Muscle layer of duodenum (tissue), 2 donors: ENCODE data around the gene HSPA1A.
A peak's percentile ranks its signal among the peaks of the same experiment; 100 is the strongest.
"Not testable (repeated sequence)": the region's sequence is repeated elsewhere in the genome, so short reads cannot be mapped to it uniquely, and the experiment has no call there.

ENCODE experiments used
- H3K27ac ChIP-seq: one replicate; pipeline ENCODE4 v1.7.0; 2013; ENCODE audit warnings: mild to moderate bottlenecking, low read length
- H3K27me3 ChIP-seq: one replicate; pipeline ENCODE4 v1.7.0; 2013; ENCODE audit warnings: low read depth, mild to moderate bottlenecking, control low read depth, low read length
- H3K36me3 ChIP-seq, 2 donors: one replicate each; pipeline ENCODE4 v1.7.0; 2013; ENCODE audit warnings: low read length in 2 of 2, control low read depth in 1 of 2, mild to moderate bottlenecking in 1 of 2; ENCODE audit not compliant: insufficient read depth in 2 of 2, control insufficient read depth in 1 of 2
- H3K4me1 ChIP-seq, 2 donors: one replicate each; pipeline ENCODE4 v1.7.0; 2013; ENCODE audit warnings: low read length in 2 of 2, mild to moderate bottlenecking in 2 of 2, control low read depth in 1 of 2, moderate library complexity in 1 of 2; ENCODE audit not compliant: insufficient read depth in 2 of 2, control insufficient read depth in 1 of 2
- H3K4me3 ChIP-seq, 2 donors: one replicate each; pipeline ENCODE4 v1.7.0; 2013; ENCODE audit warnings: low read length in 2 of 2, low read depth in 1 of 2, mild to moderate bottlenecking in 1 of 2
- H3K9me3 ChIP-seq, 2 donors: one replicate each; pipeline ENCODE4 v1.7.0; 2013; ENCODE audit warnings: low read length in 2 of 2, control low read depth in 1 of 2, mild to moderate bottlenecking in 1 of 2; ENCODE audit not compliant: control insufficient read depth in 1 of 2
- donor health status: healthy.

The HSPA1A gene

DNA sequence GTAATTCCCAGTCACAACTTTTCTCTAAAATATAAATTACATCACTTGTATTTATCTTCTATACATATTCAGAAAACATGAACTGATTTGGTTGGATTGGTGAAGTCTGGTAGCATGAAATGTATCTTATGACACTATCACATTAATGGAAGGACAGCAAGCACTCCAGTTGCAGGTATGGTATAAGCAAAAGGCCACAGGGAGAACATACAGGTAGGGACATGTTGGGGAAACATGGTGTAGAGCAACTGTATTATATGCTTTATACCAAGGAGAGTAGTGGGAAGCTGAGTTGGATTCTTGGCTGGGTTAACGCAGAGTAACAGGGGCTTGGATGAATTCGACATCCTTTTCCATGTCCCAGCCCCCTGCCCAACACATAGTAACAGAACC is 18.4 kb upstream of the HSPA1A start:
- Histone ChIP-seq H3K4me3 (no peak overlapping the region), H3K27me3 (no peaks in the 10 kb centered on the region), H3K9me3 (no peaks in the 10 kb centered on the region), H3K27ac (no peak overlapping the region), H3K4me1 (peaks cover 0 to 10% of the 10 kb centered on the region in 2 donors), H3K36me3 (peaks cover 4 to 14% of the 10 kb centered on the region in 2 donors)

DNA sequence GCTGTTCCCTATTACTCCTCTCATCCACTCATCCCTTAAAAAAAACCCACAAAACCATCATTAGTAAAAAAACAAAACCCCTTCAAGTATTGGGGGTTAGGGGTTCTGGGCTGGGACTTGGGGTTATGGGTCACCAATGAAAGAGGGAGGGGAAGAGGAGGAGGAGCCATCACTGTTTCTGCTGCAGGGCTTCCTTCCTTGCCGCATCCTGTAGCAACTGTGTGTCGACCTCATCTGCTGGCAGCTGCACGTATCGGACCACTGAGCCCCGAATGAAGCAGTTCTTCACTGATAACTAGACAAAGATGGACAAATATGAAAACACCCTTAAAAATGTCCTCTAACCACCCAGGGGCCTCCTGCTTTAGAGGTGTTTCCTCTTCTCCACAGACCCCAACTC is 17.8 kb upstream of the HSPA1A start:
- Histone ChIP-seq H3K4me1 (peaks cover 0 to 10% of the 10 kb centered on the region in 2 donors), H3K4me3 (no peak overlapping the region), H3K9me3 (no peaks in the 10 kb centered on the region), H3K27me3 (no peaks in the 10 kb centered on the region), H3K36me3 (peaks cover 0 to 8% of the 10 kb centered on the region in 2 donors), H3K27ac (no peak overlapping the region)

- Histone ChIP-seq H3K27me3 (no peaks in the 10 kb centered on the region), H3K4me1 (peaks cover 0 to 5% of the 10 kb centered on the region in 2 donors), H3K9me3 (no peaks in the 10 kb centered on the region), H3K27ac (no peak overlapping the region), H3K4me3 (no peak overlapping the region), H3K36me3 (peaks cover 0 to 7% of the 10 kb centered on the region in 2 donors)
Measured at GRCh38 chr6:31799781-31800180, 15.6 kb upstream of the HSPA1A start.

GRCh38 chr6:31801031-31801927 is 14.1 kb upstream of the HSPA1A start:
- not testable (repeated sequence) for H3K27me3 ChIP-seq, H3K4me3 ChIP-seq, H3K9me3 ChIP-seq, H3K36me3 ChIP-seq, H3K4me1 ChIP-seq, H3K27ac ChIP-seq

GRCh38 chr6:31805939-31806469 is 9.3 kb upstream of the HSPA1A start:
- Histone ChIP-seq H3K27me3 (no peaks in the 10 kb centered on the region), H3K4me3 (peak overlapping the region; percentile 59 to 90), H3K27ac (peak overlapping the region; percentile 97), H3K4me1 (peaks cover 8 to 12% of the 10 kb centered on the region in 2 donors), H3K36me3 (peaks cover 0 to 3% of the 10 kb centered on the region in 2 donors), H3K9me3 (no peaks in the 10 kb centered on the region)

DNA sequence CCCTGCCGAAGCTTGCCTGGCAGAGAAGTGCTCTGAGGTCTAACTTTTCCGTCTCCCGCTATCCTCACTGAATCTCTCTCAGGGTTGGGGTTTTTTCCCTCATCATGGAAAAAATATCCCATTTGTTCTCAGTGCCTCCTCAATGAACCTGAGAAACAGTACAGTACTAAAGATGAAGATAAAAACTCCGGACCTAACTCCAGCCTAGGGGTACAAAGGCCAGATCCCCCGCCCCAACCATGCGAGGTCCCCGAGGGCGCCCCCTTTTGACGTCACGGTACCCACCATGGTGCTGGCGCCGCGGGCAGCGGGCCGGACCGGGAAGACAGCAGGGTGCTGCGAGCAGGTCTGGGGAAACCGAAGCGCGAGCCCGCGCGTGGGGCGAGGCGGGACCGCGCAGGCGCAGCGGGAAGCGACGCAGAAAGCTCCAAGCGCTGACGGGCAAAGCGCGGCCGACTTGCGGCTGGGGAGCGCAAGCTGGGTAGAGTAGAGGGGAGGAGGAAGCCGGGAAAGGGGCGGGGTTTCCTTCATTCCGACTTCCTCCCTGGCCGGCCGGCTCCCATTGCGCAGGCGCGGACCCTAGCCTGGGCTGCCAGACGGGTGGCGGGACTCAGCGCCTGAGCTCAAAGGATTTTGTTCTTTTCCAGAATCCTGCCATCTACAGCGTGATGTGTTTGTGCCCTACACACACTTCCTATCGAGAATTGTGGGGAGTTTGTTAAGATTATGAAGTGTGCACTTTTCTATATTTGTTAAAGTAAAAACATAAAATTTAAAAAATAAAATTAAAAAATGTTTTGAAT is 8.7 kb upstream of the HSPA1A start, which contains the start of gene LSM2:
Gene LSM2, minus strand, starts transcription at position 497 of the 803 bp plus-strand sequence. Its CDS starts 209 bp downstream, at position 288.
- Histone ChIP-seq H3K4me1 (peaks cover 8 to 12% of the 10 kb centered on the region in 2 donors), H3K36me3 (peaks cover 0 to 3% of the 10 kb centered on the region in 2 donors), H3K27ac (peak within 1 kb of the TSS; percentile 97), H3K27me3 (no peaks in the 10 kb centered on the region), H3K9me3 (no peaks in the 10 kb centered on the region), H3K4me3 (peak within 1 kb of the TSS; percentile 59 to 90)

GRCh38 chr6:31808599-31808998 is 6.7 kb upstream of the HSPA1A start:
- H3K4me3 ChIP-seq, H3K9me3 ChIP-seq, H3K36me3 ChIP-seq, H3K27me3 ChIP-seq, H3K27ac ChIP-seq: not testable (repeated sequence)
- H3K4me1 ChIP-seq: peaks cover 8 to 18% of the 10 kb centered on the region in 2 donors

DNA sequence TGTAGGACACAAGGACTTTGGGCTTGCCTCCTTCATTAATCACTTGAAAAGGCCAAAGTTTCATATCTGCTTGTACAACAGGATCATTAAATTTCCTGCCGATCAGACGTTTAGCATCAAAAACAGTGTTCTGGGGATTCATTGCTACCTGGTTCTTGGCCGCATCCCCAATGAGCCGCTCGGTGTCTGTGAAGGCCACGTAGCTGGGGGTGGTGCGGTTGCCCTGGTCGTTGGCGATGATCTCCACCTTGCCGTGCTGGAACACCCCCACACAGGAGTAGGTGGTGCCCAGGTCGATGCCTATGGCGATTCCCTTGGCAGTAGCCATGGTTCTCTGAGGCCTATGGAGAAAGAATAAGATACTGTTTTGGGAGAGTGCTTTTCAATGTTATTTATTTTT is 3.7 kb upstream of the HSPA1A start:
- no peak overlapping the region for H3K27ac ChIP-seq
- no peaks in the 10 kb centered on the region for H3K36me3 ChIP-seq
- peaks cover 4 to 13% of the 10 kb centered on the region in 2 donors for H3K4me1 ChIP-seq
- no peaks in the 10 kb centered on the region for H3K27me3 ChIP-seq
- no peaks in the 10 kb centered on the region for H3K9me3 ChIP-seq
- no peak overlapping the region for H3K4me3 ChIP-seq

GRCh38 chr6:31813465-31813849 is 1.9 kb upstream of the HSPA1A start:
- Histone ChIP-seq H3K4me3 (no peak overlapping the region), H3K36me3 (no peaks in the 10 kb centered on the region), H3K4me1 (peaks cover 4 to 11% of the 10 kb centered on the region in 2 donors), H3K9me3 (no peaks in the 10 kb centered on the region), H3K27ac (peak overlapping the region; percentile 87), H3K27me3 (no peaks in the 10 kb centered on the region)

GRCh38 chr6:31814677-31815024 is 692 bp upstream of the HSPA1A start:
- H3K36me3 ChIP-seq: no peaks in the 10 kb centered on the region
- peak overlapping the region; percentile 95 for H3K27ac ChIP-seq
- no peaks in the 10 kb centered on the region for H3K9me3 ChIP-seq
- peak overlapping the region; percentile 59 to 66 for H3K4me3 ChIP-seq
- peaks cover 4 to 21% of the 10 kb centered on the region in 2 donors for H3K4me1 ChIP-seq
- no peaks in the 10 kb centered on the region for H3K27me3 ChIP-seq
